Measurements from ENCODE around the gene ELP2.
"Not testable (repeated sequence)": the region's sequence is repeated elsewhere in the genome, so short reads cannot be mapped to it uniquely, and the experiment has no call there.

ELP2 gene

GRCh38 chr18:36129300-36130038 is at the start of gene ELP2, which contains the start of gene SLC39A6:
Gene ELP2, plus strand, starts transcription at chr18:36129899. Its CDS starts 35 bp downstream, at chr18:36129934.
Gene SLC39A6, minus strand, starts transcription at chr18:36129340. Its CDS starts 2,333 bp downstream, at chr18:36127007.
- DNase-seq: peak; percentile 92 to 93

- DNase-seq: not testable (repeated sequence)
Observed at GRCh38 chr18:36081118-36081517, 48.6 kb upstream of the ELP2 start.

- no peak for DNase-seq
Observed at GRCh38 chr18:36083729-36084128, 46.0 kb upstream of the ELP2 start.

- no peak for DNase-seq
Observed at GRCh38 chr18:36085195-36085594, 44.5 kb upstream of the ELP2 start.

GRCh38 chr18:36086186-36086585 is 43.5 kb upstream of the ELP2 start:
- no peak for DNase-seq

- DNase-seq: no peak
Observed at GRCh38 chr18:36088256-36088655, 41.4 kb upstream of the ELP2 start.

- DNase-seq: no peak
Observed at GRCh38 chr18:36089001-36089400, 40.7 kb upstream of the ELP2 start.

GRCh38 chr18:36092116-36092515 is 37.6 kb upstream of the ELP2 start:
- DNase-seq: not testable (repeated sequence)

- DNase-seq: no peak
Observed at GRCh38 chr18:36094431-36094830, 35.3 kb upstream of the ELP2 start.

GRCh38 chr18:36095936-36096519 is 33.7 kb upstream of the ELP2 start:
- DNase-seq: peak in 1 of 2 donors; percentile 36

- DNase-seq: no peak
Observed at GRCh38 chr18:36096955-36097354, 32.7 kb upstream of the ELP2 start.

GRCh38 chr18:36099311-36099710 is 30.4 kb upstream of the ELP2 start:
- DNase-seq: no peak

- DNase-seq: no peak
Observed at GRCh38 chr18:36101943-36102342, 27.8 kb upstream of the ELP2 start.

GRCh38 chr18:36104749-36105148 is 24.9 kb upstream of the ELP2 start:
- DNase-seq: no peak

GRCh38 chr18:36107477-36107876 is 22.2 kb upstream of the ELP2 start:
- DNase-seq: no peak

- no peak for DNase-seq
Observed at GRCh38 chr18:36108196-36108595, 21.5 kb upstream of the ELP2 start.

- no peak for DNase-seq
Observed at GRCh38 chr18:36108601-36109000, 21.1 kb upstream of the ELP2 start.

- DNase-seq: no peak
Observed at GRCh38 chr18:36109737-36110136, 20.0 kb upstream of the ELP2 start.

- DNase-seq: no peak
Observed at GRCh38 chr18:36112302-36112701, 17.4 kb upstream of the ELP2 start.

GRCh38 chr18:36114251-36114650 is 15.4 kb upstream of the ELP2 start:
- DNase-seq: no peak

GRCh38 chr18:36114738-36115137 is 15.0 kb upstream of the ELP2 start:
- no peak for DNase-seq

- DNase-seq: not testable (repeated sequence)
Observed at GRCh38 chr18:36116771-36117170, 12.9 kb upstream of the ELP2 start.

- no peak for DNase-seq
Observed at GRCh38 chr18:36120297-36120696, 9.4 kb upstream of the ELP2 start.

- DNase-seq: no peak
Observed at GRCh38 chr18:36124841-36125240, 4.9 kb upstream of the ELP2 start.

GRCh38 chr18:36126668-36127067 is 3.0 kb upstream of the ELP2 start:
- DNase-seq: no peak

Data from bone marrow (tissue), 2 donors.